K562 (cell line): ENCODE measurements around the gene DIMT1. TPM values are rescaled to one million over a fixed set of nuclear protein-coding genes. Genes with fewer than 3 reads are reported as not detected.

Source experiments
- ATAC-seq: fragments of 200-7000 bp; cut with Tn5 transposase; 3 replicates; pipeline ENCODE4 v1.9.1; 2020; ENCODE audit warnings: moderate library complexity
- BruUV-seq: library from RNA; stranded (reverse); fragments of 400-500 nt; replicated peaks from 2 replicates; lab custom pipeline; 2021; lab: Mats Ljungman, UMichigan
- CTCF ChIA-PET: fragments of 300-600 bp; formaldehyde crosslinking; extraction: SDS; loops from one replicate; lab custom pipeline; 2021; ENCODE audit warnings: low intra/inter-chr PET ratio; lab: Yijun Ruan, JAX
- POLR2A ChIA-PET: fragments of 300-600, 350-650 bp; sonication (Branson Sonifier 250); formaldehyde crosslinking; extraction: SDS; loops from one replicate; lab custom pipeline; 2021; ENCODE audit warnings: antibody characterized with exemption, inconsistent platforms; lab: Yijun Ruan, JAX
- DNase-seq, 4 experiments: peaks; one replicate each; pipeline versions ENCODE4 v3.0.0 to v3.0.0-alpha.2; 2011 to 2018; ENCODE audit warnings: low spot score in 3 of 4, mixed read lengths in 3 of 4; ENCODE audit errors: extremely low read depth in 1 of 4
- FAIRE-seq: peaks from 2 replicates; lab custom pipeline; 2011; peaks lifted over from hg19 to GRCh38; lab: Jason Lieb, UNC
- H2AFZ ChIP-seq: 2 replicates; pipeline ENCODE4 v1.6.0; 2011; ENCODE audit warnings: low read depth, low read length, control low read depth, inconsistent platforms
- H3K27ac ChIP-seq: fragments of 200-600 bp; 3 replicates; pipeline ENCODE4 v1.8.0; 2011; ENCODE audit warnings: low read depth, mild to moderate bottlenecking, control low read depth, inconsistent platforms, low read length, moderate library complexity, mixed read lengths; ENCODE audit errors: extremely low read depth
- H3K27me3 ChIP-seq, 2 experiments: fragments of 300-600 bp in 1 of 2; 2 replicates in 1 of 2; 3 replicates in 1 of 2; pipeline versions ENCODE4 v1.6.0 to v1.8.0; 2011; ENCODE audit warnings: inconsistent platforms in 2 of 2, low read length in 2 of 2, mild to moderate bottlenecking in 1 of 2, mixed read lengths in 1 of 2, moderate library complexity in 1 of 2; ENCODE audit not compliant: control insufficient read depth in 2 of 2, insufficient read depth in 2 of 2
- H3K36me3 ChIP-seq: fragments of 300-600 bp; 3 replicates; pipeline ENCODE4 v1.8.0; 2011; ENCODE audit warnings: mild to moderate bottlenecking, low read length, inconsistent platforms; ENCODE audit not compliant: control insufficient read depth, insufficient read depth
- H3K4me1 ChIP-seq, 2 experiments: fragments of 200-600 bp in 1 of 2; replicated peaks in 1 of 2; 2 replicates in 1 of 2; 3 replicates in 1 of 2; pipeline versions ENCODE4 v1.5.1 to v1.8.0; 2011; ENCODE audit warnings: inconsistent platforms in 2 of 2, low read length in 2 of 2, mild to moderate bottlenecking in 1 of 2, mixed read lengths in 1 of 2, moderate library complexity in 1 of 2; ENCODE audit not compliant: control insufficient read depth in 2 of 2, insufficient read depth in 2 of 2
- H3K4me2 ChIP-seq: 2 replicates; pipeline ENCODE4 v1.6.1; 2011; ENCODE audit warnings: low read length, control low read depth, inconsistent platforms, mixed read lengths; ENCODE audit not compliant: insufficient read depth
- H3K4me3 ChIP-seq: fragments of 200-600 bp; sonication (generic), shearing (Covaris generic); 2 replicates; pipeline ENCODE4 v1.5.1; 2016; ENCODE audit warnings: control low read depth, inconsistent platforms
- H3K79me2 ChIP-seq: fragments of 200-600 bp; 3 replicates; pipeline ENCODE4 v1.8.0; 2011; ENCODE audit warnings: low read length, inconsistent platforms; ENCODE audit not compliant: control insufficient read depth, insufficient read depth
- H3K9ac ChIP-seq, 2 experiments: 2 replicates each; pipeline versions ENCODE4 v1.6.0 to v1.6.1; 2011; ENCODE audit warnings: low read depth in 2 of 2, low read length in 2 of 2, control low read depth in 1 of 2, inconsistent platforms in 1 of 2, mild to moderate bottlenecking in 1 of 2, mixed read lengths in 1 of 2; ENCODE audit not compliant: insufficient read depth in 1 of 2
- H3K9me1 ChIP-seq: one replicate; pipeline ENCODE4 v1.6.0; 2011; ENCODE audit warnings: inconsistent platforms, mild to moderate bottlenecking, low read length, moderate library complexity; ENCODE audit not compliant: control insufficient read depth, insufficient read depth
- H3K9me3 ChIP-seq: replicated peaks from 2 replicates; pipeline ENCODE4 v1.5.1; 2011; ENCODE audit warnings: low read depth, low read length, inconsistent platforms; ENCODE audit not compliant: control insufficient read depth, insufficient read depth
- H4K20me1 ChIP-seq: replicated peaks from 2 replicates; pipeline ENCODE4 v1.6.1; 2011; ENCODE audit warnings: low read length, inconsistent platforms, mixed read lengths; ENCODE audit not compliant: control insufficient read depth, insufficient read depth
- ARHGAP35 ChIP-seq: fragments of 450-650 bp; IDR thresholded peaks from 2 replicates; pipeline ENCODE4 v1.6.1; 2018; ENCODE audit not compliant: partially characterized antibody
- ARNT ChIP-seq, 2 experiments: fragments of 450-650 bp; IDR thresholded peaks; 2 replicates each; pipeline ENCODE4 v1.6.1; 2016; ENCODE audit warnings: mild to moderate bottlenecking in 1 of 2
- BCOR ChIP-seq: fragments of 450-650 bp; IDR thresholded peaks from 2 replicates; pipeline ENCODE4 v1.6.1; 2016
- BDP1 ChIP-seq: IDR thresholded peaks from 3 replicates; pipeline ENCODE4 v1.6.1; 2011; ENCODE audit not compliant: insufficient read length, insufficient read depth
- EWSR1 ChIP-seq: fragments of 450-650 bp; IDR thresholded peaks from 2 replicates; pipeline ENCODE4 v1.6.1; 2018; ENCODE audit warnings: borderline replicate concordance, mild to moderate bottlenecking, low read depth, moderate library complexity; ENCODE audit not compliant: partially characterized antibody
- NFATC3 ChIP-seq: fragments of 450-650 bp; IDR thresholded peaks from 2 replicates; pipeline ENCODE4 v1.6.1; 2017; ENCODE audit warnings: mild to moderate bottlenecking
- NFE2L1 ChIP-seq: fragments of 450-650 bp; IDR thresholded peaks from 2 replicates; pipeline ENCODE4 v1.6.1; 2016; ENCODE audit warnings: missing genetic modification characterization, low read depth, mild to moderate bottlenecking, missing compliant biosample characterization, moderate library complexity, borderline replicate concordance
- NR3C1 ChIP-seq: sonication (generic); formaldehyde crosslinking; IDR thresholded peaks from 2 replicates; pipeline ENCODE4 v1.8.1; 2022; ENCODE audit warnings: missing genetic modification reagents
- RBM15 ChIP-seq: fragments of 200-400 bp; formaldehyde crosslinking; IDR thresholded peaks from 2 replicates; pipeline ENCODE4 v1.6.1; 2018; ENCODE audit warnings: mild to moderate bottlenecking, low read length, moderate library complexity; ENCODE audit not compliant: insufficient read depth
- RCOR1 ChIP-seq, 2 experiments: IDR thresholded peaks; 2 replicates each; pipeline ENCODE4 v1.6.1; 2012; ENCODE audit warnings: low read depth in 2 of 2, low read length in 2 of 2, borderline replicate concordance in 1 of 2, improper control_type of control experiment in 1 of 2
- RFX1 ChIP-seq: fragments of 450-650 bp; IDR thresholded peaks from 2 replicates; pipeline ENCODE4 v1.6.1; 2016; ENCODE audit warnings: mild to moderate bottlenecking, moderate library complexity
- SMARCA4 ChIP-seq: fragments of 450-650 bp; IDR thresholded peaks from 2 replicates; pipeline ENCODE4 v1.6.1; 2016
- ZNF133 ChIP-seq: fragments of 250-450 bp; sonication (Bioruptor Pico); IDR thresholded peaks from 2 replicates; pipeline ENCODE4 v1.4.0; 2020; ENCODE audit warnings: mild to moderate bottlenecking
- ZNF134 ChIP-seq: fragments of 250-450 bp; sonication (Bioruptor Pico); conservative IDR thresholded peaks from 2 replicates; pipeline ENCODE4 v1.4.0; 2020
- in situ Hi-C: fragments of 300-500 bp; cut with MboI; formaldehyde crosslinking; loops from 4 replicates; pipeline ENCODE4 v1.15.0; 2018; ENCODE audit warnings: inconsistent platforms, mixed read lengths
- intact Hi-C: fragments of 100-400 bp; cut with micrococcal nuclease; formaldehyde crosslinking; loops from 2 replicates; pipeline ENCODE4 v1.14.2; 2022
- polyA plus RNA-seq, 8 experiments: library from polyadenylated mRNA; depleted of rRNA in 4 of 8; stranded (reverse) in 5 of 8; unstranded in 3 of 8; fragments of >200 nt; fragmentation: Nextera tagmentation in 2 of 8; fragmentation: Illumina TruSeq in 1 of 8; extraction: Ambion mirVana in 2 of 8; extraction: Trizol in 1 of 8; gene quantifications; 2 replicates each; pipeline versions ENCODE4 v1.2.1 to v1.2.3, GENCODE V29; 2011 to 2014; ENCODE audit warnings: inconsistent platforms in 1 of 8, missing spikeins in 1 of 8
- total RNA-seq, 7 experiments: library from RNA; depleted of rRNA in 6 of 7; stranded (reverse); fragments of >200 nt in 6 of 7; fragmentation: Illumina TruSeq in 2 of 7; extraction: Trizol in 2 of 7; gene quantifications; 2 replicates each; pipeline versions ENCODE4 v1.2.1 to v1.2.3, GENCODE V29; 2011 to 2021; ENCODE audit warnings: low replicate concordance in 1 of 7
- TF ChIP-seq, protein P1 (sequence below): sonication (generic); formaldehyde crosslinking; IDR thresholded peaks from 2 replicates; pipeline ENCODE4 v1.8.1; 2023; ENCODE audit warnings: mild to moderate bottlenecking, missing genetic modification reagents

Gene DIMT1
- total and polyA plus RNA-seq, 9 of the 15 experiments (the other 6 are each of a cell fraction or from before 2014, with no cell fraction given) = 28.9 to 85.3 (median 54.1) TPM

DNA sequence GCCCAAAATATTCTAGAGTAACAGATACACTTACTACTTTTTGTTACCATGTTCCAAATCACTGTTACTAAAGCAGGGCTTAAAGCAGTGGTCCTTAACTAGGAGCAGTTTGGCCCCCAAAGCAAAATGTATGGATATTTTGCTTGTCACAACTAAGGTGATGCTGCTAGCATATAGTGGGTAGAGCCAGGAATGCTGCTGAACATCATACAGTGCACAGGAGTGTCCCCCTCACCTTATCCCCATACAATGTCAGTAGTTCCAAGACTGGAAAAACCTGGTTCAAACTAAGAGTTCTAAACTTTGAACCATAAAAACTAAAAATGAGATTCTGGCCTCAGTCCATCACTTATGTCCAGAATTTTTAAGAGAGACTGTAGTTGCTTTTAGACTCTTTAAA lies 28.1 kb downstream of the DIMT1 start:
- in situ Hi-C loops (no loop called here), intact Hi-C loops (no loop called here)
- POLR2A ChIA-PET = no interaction called here
- Histone ChIP-seq H3K9me1 (no peaks in the 10 kb centered on the region), H3K4me1 (peaks cover 8 to 9% of the 10 kb centered on the region in 2 experiments), H3K4me3 (no peak overlapping the region), H4K20me1 (no peaks in the 10 kb centered on the region), H3K36me3 (peaks cover 86% of the 10 kb centered on the region), H3K27ac (peak overlapping the region; percentile 39; the same call in 1 of the 3 replicates), H3K27me3 (no peaks in the 10 kb centered on the region), H3K9ac (no peak overlapping the region), H3K79me2 (no peaks in the 10 kb centered on the region), H3K4me2 (no peak overlapping the region), H3K9me3 (no peaks in the 10 kb centered on the region), H2AFZ (no peak overlapping the region)
- ATAC-seq (peak; percentile 60), FAIRE-seq (no peak), DNase-seq (no peak)
- TF ChIP-seq SMARCA4 (no peak), NFE2L1 (tag) (no peak), EWSR1 (no peak), RCOR1 (IDR thresholded peaks at IDR 0.05; ENCODE audit: borderline replicate concordance in 1 of 2, low read depth in 2 of 2, low read length in 2 of 2) (no peak), ZNF133 (CRISPR knock-in tag) (no peak), NR3C1 (CRISPR knock-in tag) (no peak), ZNF134 (CRISPR knock-in tag) (no peak), BDP1 (no peak), NFATC3 (no peak), BCOR (no peak), ARHGAP35 (no peak), RBM15 (no peak), RFX1 (no peak), ARNT (IDR thresholded peaks at IDR 0.05) (no peak)
- TF ChIP-seq, protein P1, sequence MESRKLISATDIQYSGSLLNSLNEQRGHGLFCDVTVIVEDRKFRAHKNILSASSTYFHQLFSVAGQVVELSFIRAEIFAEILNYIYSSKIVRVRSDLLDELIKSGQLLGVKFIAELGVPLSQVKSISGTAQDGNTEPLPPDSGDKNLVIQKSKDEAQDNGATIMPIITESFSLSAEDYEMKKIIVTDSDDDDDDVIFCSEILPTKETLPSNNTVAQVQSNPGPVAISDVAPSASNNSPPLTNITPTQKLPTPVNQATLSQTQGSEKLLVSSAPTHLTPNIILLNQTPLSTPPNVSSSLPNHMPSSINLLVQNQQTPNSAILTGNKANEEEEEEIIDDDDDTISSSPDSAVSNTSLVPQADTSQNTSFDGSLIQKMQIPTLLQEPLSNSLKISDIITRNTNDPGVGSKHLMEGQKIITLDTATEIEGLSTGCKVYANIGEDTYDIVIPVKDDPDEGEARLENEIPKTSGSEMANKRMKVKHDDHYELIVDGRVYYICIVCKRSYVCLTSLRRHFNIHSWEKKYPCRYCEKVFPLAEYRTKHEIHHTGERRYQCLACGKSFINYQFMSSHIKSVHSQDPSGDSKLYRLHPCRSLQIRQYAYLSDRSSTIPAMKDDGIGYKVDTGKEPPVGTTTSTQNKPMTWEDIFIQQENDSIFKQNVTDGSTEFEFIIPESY (CRISPR knock-in tag) = no peak
- CTCF ChIA-PET = no interaction called here
- BruUV-seq = no TSS peak
